Cerebellar cortex (tissue), 1 donor: ENCODE results near the gene MAPK12.
A peak's percentile ranks its signal among the peaks of the same experiment; 100 is the strongest.
"Not testable (repeated sequence)": the region's sequence is repeated elsewhere in the genome, so short reads cannot be mapped to it uniquely, and the experiment has no call there.

Experiments used
- DNase-seq: peaks from one replicate; pipeline ENCODE4 v3.0.0-alpha.2; 2015; ENCODE audit warnings: low spot score

Gene MAPK12

GRCh38 chr22:50216055-50216683 lies 45.3 kb downstream of the MAPK12 start:
- DNase-seq: no peak

GRCh38 chr22:50215297-50216054 lies 46.0 kb downstream of the MAPK12 start:
- no peak for DNase-seq

- no peak for DNase-seq
Observed at GRCh38 chr22:50213263-50213662, 48.2 kb downstream of the MAPK12 start.

DNA sequence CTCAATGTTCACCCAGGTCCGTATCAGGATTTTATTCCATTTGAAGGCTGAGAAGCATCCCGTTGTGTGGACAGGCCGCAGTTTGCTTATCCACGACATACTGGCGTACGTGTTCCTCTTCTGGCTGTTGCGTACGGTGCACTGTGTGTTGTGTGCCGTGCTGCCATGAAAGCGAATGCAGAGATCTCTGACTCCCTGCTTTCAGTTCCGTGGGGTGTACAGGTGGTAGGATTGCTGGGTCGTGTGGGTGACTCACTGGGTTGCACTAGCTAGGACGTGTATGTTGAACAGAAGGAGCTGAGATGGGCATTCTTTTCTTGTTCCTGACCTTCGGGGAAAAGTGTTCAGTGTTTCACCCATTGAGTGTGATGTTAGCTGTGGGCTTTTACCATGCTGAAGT lies 50.3 kb downstream of the MAPK12 start:
- no peak for DNase-seq

DNA sequence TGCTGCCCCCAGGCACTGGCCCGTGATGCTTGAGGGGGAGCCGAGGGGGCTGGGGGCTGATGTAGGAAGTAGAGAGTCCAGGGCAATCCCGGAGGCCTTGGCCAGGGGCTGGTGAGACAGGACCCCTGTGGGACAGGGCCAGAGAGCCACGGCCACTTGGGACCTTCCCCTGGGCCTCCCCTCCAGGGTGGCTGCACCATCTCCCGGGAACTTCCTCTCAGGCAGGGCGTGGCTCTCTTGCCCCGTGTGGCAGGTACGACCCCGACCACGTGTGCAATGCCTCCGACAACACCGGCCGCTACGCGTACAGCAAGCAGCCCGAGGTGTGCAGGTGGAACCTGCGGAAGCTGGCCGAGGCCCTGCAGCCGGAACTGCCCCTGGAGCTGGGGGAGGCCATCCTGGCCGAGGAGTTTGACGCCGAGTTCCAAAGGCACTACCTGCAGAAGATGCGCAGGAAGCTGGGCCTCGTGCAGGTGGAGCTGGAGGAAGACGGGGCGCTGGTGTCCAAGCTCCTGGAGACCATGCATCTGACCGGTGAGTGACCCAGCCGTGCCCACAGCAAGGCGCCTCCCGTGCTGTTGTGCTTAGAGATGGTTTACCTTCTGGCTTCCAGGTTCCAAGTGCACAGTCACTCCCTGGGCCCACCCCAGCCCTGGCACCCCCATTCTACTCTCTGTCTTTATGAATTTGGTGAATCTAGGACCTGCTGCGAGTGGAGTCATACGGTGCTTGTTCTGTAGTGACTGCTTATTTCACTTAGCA lies 50.9 kb downstream of the MAPK12 start:
- no peak for DNase-seq

DNA sequence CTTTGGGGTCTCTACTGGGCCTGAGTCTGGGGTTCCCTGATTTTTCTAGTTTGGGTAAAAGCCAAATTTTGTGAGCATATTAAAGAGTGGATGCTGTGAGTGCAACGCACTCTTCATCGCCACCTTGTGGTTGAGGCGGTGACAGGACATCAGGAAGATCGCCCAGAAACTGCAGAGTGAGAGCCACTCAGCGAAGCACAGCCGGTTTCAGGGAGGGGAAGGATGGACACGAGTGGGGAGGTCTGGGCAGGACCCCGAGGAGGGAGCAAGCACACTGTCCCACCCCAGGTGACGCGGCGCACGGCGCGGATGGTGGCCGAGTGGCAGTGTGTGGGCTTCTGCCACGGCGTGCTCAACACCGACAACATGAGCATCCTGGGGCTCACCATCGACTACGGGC lies 51.6 kb downstream of the MAPK12 start:
- DNase-seq: peak; percentile 85

DNA sequence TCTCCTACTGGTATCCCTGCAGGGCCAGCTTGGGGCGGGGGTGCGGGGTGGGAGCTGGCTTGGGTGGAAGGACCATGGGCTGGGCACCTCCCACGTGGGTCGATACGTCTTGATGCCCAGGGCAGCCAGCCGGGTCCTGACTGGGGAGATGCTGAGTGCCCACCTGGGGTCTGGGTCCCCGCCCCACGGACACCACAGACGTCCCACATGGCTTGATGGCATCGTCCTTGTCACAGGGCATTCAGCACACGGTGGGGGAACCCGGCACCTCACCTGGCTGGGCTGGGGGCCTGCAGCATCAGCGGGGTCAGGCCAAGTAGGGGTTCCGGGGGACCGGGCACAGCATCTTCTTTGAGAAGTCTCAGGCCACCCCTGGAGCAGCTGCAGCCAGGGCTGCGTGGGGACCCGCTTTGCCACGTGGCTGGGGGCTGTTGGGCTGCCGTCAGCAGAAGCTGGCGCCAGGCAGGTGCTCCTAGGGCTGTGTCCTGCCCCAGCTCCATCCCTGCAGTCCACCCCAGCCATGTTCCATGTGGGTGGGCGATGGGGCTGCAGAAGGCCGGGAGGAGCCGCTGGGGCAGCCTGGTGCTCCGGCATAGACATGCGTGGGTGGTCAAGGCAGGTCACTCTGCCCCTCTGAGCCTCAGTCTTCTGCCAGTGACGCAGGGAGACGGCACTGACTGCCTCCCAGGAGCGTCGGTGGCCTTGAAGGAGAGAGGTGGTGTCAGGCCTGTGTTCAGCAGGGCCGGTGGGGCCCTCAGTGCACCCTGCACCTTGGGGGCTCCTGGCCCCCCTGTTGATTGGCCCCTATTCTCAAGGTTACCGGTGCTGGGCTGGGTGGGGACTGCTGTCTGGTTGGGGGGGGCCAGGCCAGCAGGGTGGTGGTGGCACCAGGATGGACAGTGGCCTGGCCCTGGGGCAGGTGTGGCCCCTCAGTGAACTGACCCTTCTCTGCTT lies 52.3 kb downstream of the MAPK12 start:
- no peak for DNase-seq

DNA sequence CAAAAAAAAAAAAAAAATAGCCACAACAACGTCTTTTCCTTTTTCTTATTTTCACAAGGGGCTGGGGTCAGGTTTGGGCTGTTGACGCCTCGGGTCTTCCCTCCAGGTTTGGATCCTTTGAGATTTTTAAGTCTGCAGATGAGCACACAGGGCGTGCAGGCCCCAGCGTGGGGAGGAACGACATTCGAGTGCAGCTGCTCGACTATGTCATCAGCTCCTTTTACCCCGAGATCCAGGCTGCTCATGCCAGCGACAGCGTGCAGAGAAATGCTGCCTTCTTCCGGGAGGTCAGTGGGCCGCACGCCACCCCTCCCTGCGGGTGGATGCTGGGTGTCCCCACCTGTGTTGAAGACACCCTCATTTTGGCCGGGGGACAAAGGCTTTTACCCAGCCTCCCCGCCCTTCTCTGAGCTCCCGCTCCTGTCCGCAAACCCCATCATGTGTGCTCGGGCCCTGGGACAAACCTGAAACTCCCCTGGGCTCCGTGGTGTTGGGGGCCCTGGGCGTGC lies 53.0 kb downstream of the MAPK12 start:
- no peak for DNase-seq

GRCh38 chr22:50207383-50208140 lies 53.9 kb downstream of the MAPK12 start:
- DNase-seq: no peak

DNA sequence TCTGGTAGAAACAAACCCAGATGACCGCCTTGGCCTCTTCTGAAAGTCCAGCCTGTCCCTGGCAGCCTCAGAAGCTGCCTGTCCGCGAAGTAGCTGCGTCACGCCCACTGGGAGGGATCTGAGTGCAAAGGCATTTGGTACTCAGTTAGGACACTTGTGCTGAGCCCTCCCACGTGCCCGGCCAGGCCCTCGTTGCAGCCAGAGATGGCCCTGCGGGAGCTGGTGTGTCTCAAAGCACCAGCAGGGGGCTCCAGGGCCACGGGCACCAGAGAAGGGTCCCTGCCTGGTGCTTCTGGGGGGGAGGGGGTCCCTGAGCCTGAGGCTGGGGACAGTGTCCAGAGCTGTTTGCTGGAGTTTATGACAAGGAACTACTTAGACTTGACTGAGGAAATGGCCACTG lies 54.9 kb downstream of the MAPK12 start:
- no peak for DNase-seq

DNA sequence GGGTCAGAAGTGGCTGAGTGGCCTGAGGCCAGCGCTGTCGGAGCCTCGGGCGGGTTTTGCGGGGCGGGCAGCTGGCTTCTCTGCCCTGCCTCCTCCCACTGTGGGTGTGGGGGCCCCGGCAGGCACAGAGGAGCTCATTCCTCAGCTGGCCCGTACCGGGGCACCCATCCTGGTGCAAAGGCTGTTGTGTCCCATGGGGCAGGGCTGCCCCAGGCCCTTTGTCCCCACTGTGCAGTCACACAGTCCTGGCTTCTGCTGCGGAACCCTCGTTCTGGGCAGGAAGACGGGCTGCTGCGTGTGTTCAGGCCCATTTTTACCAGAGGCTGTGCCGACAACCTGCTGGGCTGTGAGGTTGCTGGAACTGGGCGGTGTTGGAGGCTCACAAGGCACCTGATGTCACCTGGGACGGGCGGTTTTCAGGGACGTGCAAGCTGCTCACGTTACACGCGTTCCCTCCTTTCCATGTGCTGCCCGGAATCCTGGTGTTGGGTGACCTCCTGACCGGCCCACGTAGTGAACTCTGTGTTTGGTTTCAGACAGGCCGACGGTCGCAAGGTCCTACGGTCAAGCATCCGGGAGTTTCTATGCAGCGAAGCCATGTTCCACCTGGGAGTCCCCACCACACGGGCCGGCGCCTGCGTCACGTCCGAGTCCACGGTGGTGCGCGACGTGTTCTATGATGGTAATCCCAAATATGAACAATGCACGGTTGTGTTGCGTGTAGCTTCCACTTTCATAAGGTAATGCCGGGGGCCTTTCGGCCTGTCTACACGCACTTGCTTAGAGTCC lies 55.5 kb downstream of the MAPK12 start:
- no peak for DNase-seq

DNA sequence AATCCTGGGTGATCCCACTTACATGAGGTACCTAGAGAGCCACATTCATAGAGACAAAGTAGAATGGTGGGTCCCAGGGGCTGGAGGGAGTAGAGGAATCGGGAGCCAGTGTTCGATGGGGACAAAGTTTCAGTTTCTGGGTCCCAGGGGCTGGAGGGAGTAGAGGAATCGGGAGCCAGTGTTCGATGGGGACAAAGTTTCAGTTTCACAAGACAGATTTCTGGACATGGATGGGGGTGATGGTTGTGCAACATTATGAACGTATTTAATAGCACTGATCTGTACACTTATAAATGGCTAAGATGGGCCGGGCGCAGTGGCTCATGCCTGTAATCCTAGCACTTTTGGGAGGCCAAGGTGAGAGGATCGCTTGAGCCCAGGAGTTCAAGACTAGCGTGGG lies 56.5 kb downstream of the MAPK12 start:
- not testable (repeated sequence) for DNase-seq

DNA sequence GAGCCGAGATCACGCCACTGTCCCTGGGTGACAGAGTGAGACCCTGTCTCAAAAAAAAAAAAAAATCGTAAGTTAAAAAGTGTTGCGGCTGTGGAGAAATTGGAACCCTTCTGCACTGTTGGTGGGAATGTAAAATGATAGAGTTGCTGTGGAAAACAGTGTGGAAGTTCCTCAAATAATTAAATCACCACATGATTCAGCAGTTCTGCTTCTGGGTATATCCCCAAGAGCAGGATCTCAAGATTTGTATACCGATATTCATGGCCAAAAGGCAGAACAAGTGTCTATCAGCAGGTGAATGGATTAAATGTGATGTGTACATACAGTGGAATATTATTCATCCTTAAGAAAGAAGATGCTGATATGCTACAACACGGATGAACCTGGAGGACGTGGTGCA lies 56.9 kb downstream of the MAPK12 start:
- no peak for DNase-seq

- no peak for DNase-seq
Observed at GRCh38 chr22:50203288-50203687, 58.2 kb downstream of the MAPK12 start.
